Measurements from ENCODE around the gene GPC1. TPM values are rescaled to one million over a fixed set of nuclear protein-coding genes. Genes with fewer than 3 reads are reported as not detected.

The GPC1 gene
- total and polyA plus RNA-seq, 2 donors (not counting 1 experiment from before 2014, with no cell fraction given) = 147 to 218 TPM

DNA sequence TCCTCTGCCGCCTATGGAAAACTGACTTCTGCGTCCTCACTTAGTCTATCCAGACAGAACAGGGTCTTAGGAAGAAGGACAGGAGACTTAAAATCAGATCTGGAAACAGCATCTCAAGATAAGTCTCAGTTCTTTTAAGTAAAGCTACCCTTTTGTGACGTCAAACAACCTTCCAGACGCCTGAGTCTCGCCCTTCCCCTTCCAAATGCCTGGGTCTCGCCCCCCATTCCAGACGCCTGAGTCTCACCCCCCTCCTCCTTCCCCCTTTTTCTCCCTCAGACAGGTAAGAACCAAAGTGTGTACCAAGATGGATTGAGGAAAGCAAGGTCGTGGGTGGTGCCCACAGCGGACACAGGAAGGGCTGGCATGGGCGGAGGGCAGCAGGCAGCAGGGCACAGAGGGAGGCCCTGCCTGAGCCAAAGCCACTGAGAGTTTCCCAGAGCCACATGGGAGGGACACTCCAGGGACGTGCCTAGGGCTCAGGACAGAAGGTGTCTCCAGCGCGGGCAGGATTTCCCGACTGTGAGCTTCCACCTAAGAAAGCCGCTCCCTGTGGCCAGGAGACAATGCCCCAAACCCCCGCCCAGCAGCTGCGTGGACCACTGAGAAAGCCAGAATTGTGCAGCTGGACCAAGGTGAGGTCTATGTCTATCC lies 71.1 kb downstream of the GPC1 start:
- Histone ChIP-seq H3K4me3 (replicated peaks in 1 of 4; ENCODE audit: control extremely low read depth in 1 of 4, insufficient read depth in 1 of 4, low read depth in 3 of 4, low read length in 4 of 4) (no peak overlapping the region), H3K79me2 (ENCODE audit: control insufficient read depth, insufficient read depth, low read length) (no peaks in the 10 kb centered on the region), H2AFZ (ENCODE audit: low read length) (no peak overlapping the region), H3K9ac (ENCODE audit: insufficient read depth, low read length) (no peak overlapping the region), H3K4me2 (ENCODE audit: extremely low read depth, insufficient read depth, low read length) (no peak overlapping the region), H4K20me1 (ENCODE audit: control insufficient read depth, extremely low read depth, insufficient read depth, low read length) (no peaks in the 10 kb centered on the region), H3K36me3 (ENCODE audit: control insufficient read depth, insufficient read depth, low read length) (no peaks in the 10 kb centered on the region), H3K9me3 (ENCODE audit: control insufficient read depth, insufficient read depth, low read depth, low read length) (no peaks in the 10 kb centered on the region), H3K27me3 (ENCODE audit: control insufficient read depth, insufficient read depth, low read length) (no peaks in the 10 kb centered on the region), H3K4me1 (ENCODE audit: control insufficient read depth, extremely low read depth, insufficient read depth, low read length) (no peaks in the 10 kb centered on the region), H3K27ac (ENCODE audit: insufficient read depth, low read length) (no peak overlapping the region)
- TF ChIP-seq, protein P1, sequence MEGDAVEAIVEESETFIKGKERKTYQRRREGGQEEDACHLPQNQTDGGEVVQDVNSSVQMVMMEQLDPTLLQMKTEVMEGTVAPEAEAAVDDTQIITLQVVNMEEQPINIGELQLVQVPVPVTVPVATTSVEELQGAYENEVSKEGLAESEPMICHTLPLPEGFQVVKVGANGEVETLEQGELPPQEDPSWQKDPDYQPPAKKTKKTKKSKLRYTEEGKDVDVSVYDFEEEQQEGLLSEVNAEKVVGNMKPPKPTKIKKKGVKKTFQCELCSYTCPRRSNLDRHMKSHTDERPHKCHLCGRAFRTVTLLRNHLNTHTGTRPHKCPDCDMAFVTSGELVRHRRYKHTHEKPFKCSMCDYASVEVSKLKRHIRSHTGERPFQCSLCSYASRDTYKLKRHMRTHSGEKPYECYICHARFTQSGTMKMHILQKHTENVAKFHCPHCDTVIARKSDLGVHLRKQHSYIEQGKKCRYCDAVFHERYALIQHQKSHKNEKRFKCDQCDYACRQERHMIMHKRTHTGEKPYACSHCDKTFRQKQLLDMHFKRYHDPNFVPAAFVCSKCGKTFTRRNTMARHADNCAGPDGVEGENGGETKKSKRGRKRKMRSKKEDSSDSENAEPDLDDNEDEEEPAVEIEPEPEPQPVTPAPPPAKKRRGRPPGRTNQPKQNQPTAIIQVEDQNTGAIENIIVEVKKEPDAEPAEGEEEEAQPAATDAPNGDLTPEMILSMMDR (conservative IDR thresholded peaks at IDR 0.05 in 1 of 2, IDR thresholded peaks at IDR 0.05 in 1 of 2; ENCODE audit: low read depth in 1 of 2, low read length in 2 of 2) = no peak
- no peak for TF ChIP-seq EZH2 (IDR thresholded peaks at IDR 0.05; ENCODE audit: low read length, missing control alignments)
- no peak for DNase-seq (ENCODE audit: low read depth in 2 of 2)

DNA sequence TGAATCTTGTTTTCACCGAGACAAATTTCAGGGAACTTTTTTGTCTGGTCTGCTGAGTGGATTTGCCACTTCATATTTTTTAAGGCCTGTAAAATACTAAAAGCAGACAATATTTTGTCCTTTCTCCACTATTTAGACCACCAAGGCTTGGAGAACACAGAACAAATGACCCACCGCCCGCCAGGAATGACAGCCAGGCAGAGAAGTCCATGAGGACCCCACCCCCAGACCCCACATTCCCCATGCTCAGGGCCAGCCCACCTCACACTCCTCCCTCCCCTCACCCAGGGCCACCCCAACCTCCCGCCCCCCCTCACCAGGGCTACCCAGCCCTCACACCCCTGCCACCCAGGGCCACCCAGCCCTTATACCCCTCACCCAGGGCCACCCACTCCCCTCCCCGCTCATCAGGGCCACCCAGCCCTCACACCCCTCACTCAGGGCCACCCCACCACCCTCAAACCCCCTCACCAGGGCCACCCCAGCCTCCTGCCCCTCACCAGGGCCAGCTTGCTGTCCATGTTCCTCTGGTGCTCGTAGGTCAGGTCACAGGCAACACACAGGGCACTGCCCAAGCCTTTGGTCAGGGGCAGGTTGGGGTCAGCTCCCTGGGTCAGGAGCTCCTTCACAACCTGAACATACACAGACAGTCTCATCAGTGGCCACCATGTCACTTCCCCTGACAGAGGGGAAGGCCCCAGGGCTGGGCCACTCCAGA lies 71.8 kb downstream of the GPC1 start:
- Histone ChIP-seq H3K4me2 (ENCODE audit: extremely low read depth, insufficient read depth, low read length) (no peak overlapping the region), H3K27me3 (ENCODE audit: control insufficient read depth, insufficient read depth, low read length) (no peaks in the 10 kb centered on the region), H3K4me1 (ENCODE audit: control insufficient read depth, extremely low read depth, insufficient read depth, low read length) (no peaks in the 10 kb centered on the region), H3K9ac (ENCODE audit: insufficient read depth, low read length) (no peak overlapping the region), H3K4me3 (replicated peaks in 1 of 4; ENCODE audit: control extremely low read depth in 1 of 4, insufficient read depth in 1 of 4, low read depth in 3 of 4, low read length in 4 of 4) (no peak overlapping the region), H3K9me3 (ENCODE audit: control insufficient read depth, insufficient read depth, low read depth, low read length) (no peaks in the 10 kb centered on the region), H3K79me2 (ENCODE audit: control insufficient read depth, insufficient read depth, low read length) (no peaks in the 10 kb centered on the region), H3K27ac (ENCODE audit: insufficient read depth, low read length) (no peak overlapping the region), H3K36me3 (ENCODE audit: control insufficient read depth, insufficient read depth, low read length) (no peaks in the 10 kb centered on the region), H2AFZ (ENCODE audit: low read length) (no peak overlapping the region), H4K20me1 (ENCODE audit: control insufficient read depth, extremely low read depth, insufficient read depth, low read length) (no peaks in the 10 kb centered on the region)
- TF ChIP-seq, protein P1 (conservative IDR thresholded peaks at IDR 0.05 in 1 of 2, IDR thresholded peaks at IDR 0.05 in 1 of 2; ENCODE audit: low read depth in 1 of 2, low read length in 2 of 2) = no peak
- no peak for TF ChIP-seq EZH2 (IDR thresholded peaks at IDR 0.05; ENCODE audit: low read length, missing control alignments)
- no peak for DNase-seq (ENCODE audit: low read depth in 2 of 2)

DNA sequence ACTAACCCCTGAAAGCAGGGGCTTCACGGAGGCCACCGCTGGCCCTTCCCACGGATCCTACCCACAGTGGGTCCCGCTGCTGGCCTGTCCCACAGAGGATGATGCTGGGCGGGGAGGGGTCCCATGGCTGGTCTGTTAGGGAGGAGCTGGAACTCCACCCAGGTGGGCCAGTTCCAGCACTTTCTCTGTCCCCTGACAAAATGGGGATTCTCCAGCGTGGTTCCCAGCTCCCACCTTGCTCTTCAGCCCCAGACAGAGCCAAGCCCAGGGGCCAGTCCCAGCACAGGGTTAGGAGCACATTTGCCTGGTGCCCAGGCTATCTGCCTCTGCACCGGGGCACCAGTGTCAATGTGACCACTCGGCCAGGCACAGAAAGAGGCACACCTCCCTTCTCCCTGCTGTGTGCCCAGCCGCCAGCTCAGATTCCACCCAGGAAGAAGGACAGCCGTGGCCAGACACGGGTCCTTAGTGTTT lies 72.4 kb downstream of the GPC1 start:
- no peak overlapping the region for H3K27ac ChIP-seq (ENCODE audit: insufficient read depth, low read length)
- H3K4me3 ChIP-seq (replicated peaks in 1 of 4; ENCODE audit: control extremely low read depth in 1 of 4, insufficient read depth in 1 of 4, low read depth in 3 of 4, low read length in 4 of 4) = no peak overlapping the region
- H3K4me2 ChIP-seq (ENCODE audit: extremely low read depth, insufficient read depth, low read length) = no peak overlapping the region
- no peaks in the 10 kb centered on the region for H3K27me3 ChIP-seq (ENCODE audit: control insufficient read depth, insufficient read depth, low read length)
- H2AFZ ChIP-seq (ENCODE audit: low read length) = no peak overlapping the region
- no peaks in the 10 kb centered on the region for H3K9me3 ChIP-seq (ENCODE audit: control insufficient read depth, insufficient read depth, low read depth, low read length)
- no peaks in the 10 kb centered on the region for H3K79me2 ChIP-seq (ENCODE audit: control insufficient read depth, insufficient read depth, low read length)
- no peak for TF ChIP-seq EZH2 (IDR thresholded peaks at IDR 0.05; ENCODE audit: low read length, missing control alignments)
- TF ChIP-seq, protein P1 (conservative IDR thresholded peaks at IDR 0.05 in 1 of 2, IDR thresholded peaks at IDR 0.05 in 1 of 2; ENCODE audit: low read depth in 1 of 2, low read length in 2 of 2) = no peak
- H4K20me1 ChIP-seq (ENCODE audit: control insufficient read depth, extremely low read depth, insufficient read depth, low read length) = no peaks in the 10 kb centered on the region
- no peaks in the 10 kb centered on the region for H3K4me1 ChIP-seq (ENCODE audit: control insufficient read depth, extremely low read depth, insufficient read depth, low read length)
- no peaks in the 10 kb centered on the region for H3K36me3 ChIP-seq (ENCODE audit: control insufficient read depth, insufficient read depth, low read length)
- H3K9ac ChIP-seq (ENCODE audit: insufficient read depth, low read length) = no peak overlapping the region
- DNase-seq (ENCODE audit: low read depth in 2 of 2) = no peak

Measured in fibroblast of lung (primary cell).